ENCODE data around the gene FHIT.

FHIT gene

GRCh38 chr3:61181874-61182273 lies 69.4 kb downstream of the FHIT start:
- in situ Hi-C loops (cut with HindIII; ENCODE audit: low sequenced_read_pairs), result no loop called here
- peak; percentile 90 for DNase-seq (ENCODE audit: low read depth)
- H3K4me3 ChIP-seq (ENCODE audit: low read depth, low read length), result no peak overlapping the region
- TF ChIP-seq, protein P1, sequence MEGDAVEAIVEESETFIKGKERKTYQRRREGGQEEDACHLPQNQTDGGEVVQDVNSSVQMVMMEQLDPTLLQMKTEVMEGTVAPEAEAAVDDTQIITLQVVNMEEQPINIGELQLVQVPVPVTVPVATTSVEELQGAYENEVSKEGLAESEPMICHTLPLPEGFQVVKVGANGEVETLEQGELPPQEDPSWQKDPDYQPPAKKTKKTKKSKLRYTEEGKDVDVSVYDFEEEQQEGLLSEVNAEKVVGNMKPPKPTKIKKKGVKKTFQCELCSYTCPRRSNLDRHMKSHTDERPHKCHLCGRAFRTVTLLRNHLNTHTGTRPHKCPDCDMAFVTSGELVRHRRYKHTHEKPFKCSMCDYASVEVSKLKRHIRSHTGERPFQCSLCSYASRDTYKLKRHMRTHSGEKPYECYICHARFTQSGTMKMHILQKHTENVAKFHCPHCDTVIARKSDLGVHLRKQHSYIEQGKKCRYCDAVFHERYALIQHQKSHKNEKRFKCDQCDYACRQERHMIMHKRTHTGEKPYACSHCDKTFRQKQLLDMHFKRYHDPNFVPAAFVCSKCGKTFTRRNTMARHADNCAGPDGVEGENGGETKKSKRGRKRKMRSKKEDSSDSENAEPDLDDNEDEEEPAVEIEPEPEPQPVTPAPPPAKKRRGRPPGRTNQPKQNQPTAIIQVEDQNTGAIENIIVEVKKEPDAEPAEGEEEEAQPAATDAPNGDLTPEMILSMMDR (IDR thresholded peaks at IDR 0.05; ENCODE audit: low read depth, low read length, missing control alignments), result no peak

GRCh38 chr3:61180206-61180605 lies 71.0 kb downstream of the FHIT start:
- DNase-seq (ENCODE audit: low read depth), result no peak
- in situ Hi-C loops (cut with HindIII; ENCODE audit: low sequenced_read_pairs), result no loop called here
- TF ChIP-seq, protein P1 (IDR thresholded peaks at IDR 0.05; ENCODE audit: low read depth, low read length, missing control alignments), result no peak
- no peak overlapping the region for H3K4me3 ChIP-seq (ENCODE audit: low read depth, low read length)

GRCh38 chr3:61178167-61178566 lies 73.1 kb downstream of the FHIT start:
- no peak overlapping the region for H3K4me3 ChIP-seq (ENCODE audit: low read depth, low read length)
- in situ Hi-C loops (cut with HindIII; ENCODE audit: low sequenced_read_pairs), result no loop called here
- TF ChIP-seq, protein P1 (IDR thresholded peaks at IDR 0.05; ENCODE audit: low read depth, low read length, missing control alignments), result no peak
- no peak for DNase-seq (ENCODE audit: low read depth)

DNA sequence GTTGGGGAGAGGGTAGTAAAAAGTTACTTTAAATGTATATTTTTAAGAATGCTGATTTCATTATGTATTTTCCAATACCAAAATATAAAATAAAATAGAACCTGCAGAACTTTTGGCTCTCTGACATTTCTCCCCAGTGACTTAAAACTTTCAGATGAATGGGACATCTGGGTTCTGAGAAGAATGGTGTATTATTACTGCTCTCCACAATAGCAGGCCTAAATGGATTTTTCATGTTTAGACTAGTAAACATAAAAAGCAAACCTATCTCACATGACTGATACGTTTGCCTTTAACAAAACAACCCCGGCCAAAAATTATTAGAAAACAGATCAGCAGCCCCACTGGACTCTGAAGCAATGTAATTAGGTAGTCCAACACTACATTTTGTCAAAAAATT lies 73.8 kb downstream of the FHIT start:
- no peak overlapping the region for H3K4me3 ChIP-seq (ENCODE audit: low read depth, low read length)
- in situ Hi-C loops (cut with HindIII; ENCODE audit: low sequenced_read_pairs), result no loop called here
- DNase-seq (ENCODE audit: low read depth), result no peak
- TF ChIP-seq, protein P1 (IDR thresholded peaks at IDR 0.05; ENCODE audit: low read depth, low read length, missing control alignments), result no peak

- no peak for DNase-seq (ENCODE audit: low read depth)
- in situ Hi-C loops (cut with HindIII; ENCODE audit: low sequenced_read_pairs), result no loop called here
- TF ChIP-seq, protein P1 (IDR thresholded peaks at IDR 0.05; ENCODE audit: low read depth, low read length, missing control alignments), result no peak
- H3K4me3 ChIP-seq (ENCODE audit: low read depth, low read length), result no peak overlapping the region
These were observed 77.6 kb downstream of the FHIT start for GRCh38 chr3:61173676-61174075.

DNA sequence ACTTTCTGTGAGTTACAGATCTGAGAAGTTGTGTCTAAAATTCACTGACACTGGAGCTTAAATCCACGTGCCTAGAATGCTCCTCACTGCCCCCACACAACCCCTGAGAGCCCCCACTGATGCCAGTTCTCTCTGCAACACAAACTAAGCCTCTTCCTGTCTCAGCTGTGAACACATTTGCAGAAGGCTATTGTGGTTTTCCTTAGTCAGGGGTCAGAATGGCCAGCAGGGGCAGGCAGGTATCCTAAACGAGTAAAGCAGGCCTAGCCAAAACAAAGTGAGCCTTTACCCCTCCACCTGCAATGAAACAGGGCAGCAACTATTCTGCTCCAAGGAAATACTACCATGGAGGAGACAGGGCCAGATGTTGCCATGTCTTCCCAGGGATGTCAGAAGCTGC lies 78.6 kb downstream of the FHIT start:
- in situ Hi-C loops (cut with HindIII; ENCODE audit: low sequenced_read_pairs), result no loop called here
- no peak for DNase-seq (ENCODE audit: low read depth)
- no peak overlapping the region for H3K4me3 ChIP-seq (ENCODE audit: low read depth, low read length)
- TF ChIP-seq, protein P1 (IDR thresholded peaks at IDR 0.05; ENCODE audit: low read depth, low read length, missing control alignments), result no peak

- DNase-seq (ENCODE audit: low read depth), result no peak
- in situ Hi-C loops (cut with HindIII; ENCODE audit: low sequenced_read_pairs), result no loop called here
- no peak overlapping the region for H3K4me3 ChIP-seq (ENCODE audit: low read depth, low read length)
- TF ChIP-seq, protein P1 (IDR thresholded peaks at IDR 0.05; ENCODE audit: low read depth, low read length, missing control alignments), result no peak
These were observed 79.0 kb downstream of the FHIT start for GRCh38 chr3:61172203-61172602.

Data from astrocyte of the cerebellum (primary cell).